Pancreas (tissue), 10 donors: ENCODE results near the gene DHRS1. TPM values are rescaled to one million over a fixed set of nuclear protein-coding genes. Genes with fewer than 3 reads are reported as not detected.

ENCODE experiments used
- ATAC-seq, 4 donors: fragments of 200-7000 bp; cut with Tn5 transposase; one replicate each; pipeline versions ENCODE4 v1.8.0 to v1.9.1; 2020; ENCODE audit warnings: mild to moderate bottlenecking in 4 of 4, moderate library complexity in 4 of 4
- DNase-seq, 6 donors: peaks; one replicate each; pipeline ENCODE4 v3.0.0-alpha.2; 2020
- FAIRE-seq: peaks from 2 replicates; lab custom pipeline; 2012; peaks lifted over from hg19 to GRCh38; lab: Jason Lieb, UNC
- H3K27ac ChIP-seq, 4 donors: fragments of 200-600 bp; sonication (generic); 1 replicate in 3 of 4; 2 replicates in 1 of 4; pipeline versions ENCODE4 v1.5.0 to v1.8.0; 2020
- H3K27me3 ChIP-seq, 4 donors: fragments of 200-600 bp; one replicate each; pipeline ENCODE4 v1.8.0; 2021
- H3K36me3 ChIP-seq, 3 donors: fragments of 200-600 bp; sonication (generic) in 1 of 3; one replicate each; pipeline versions ENCODE4 v1.5.0 to v1.8.0; 2020 to 2021
- H3K4me1 ChIP-seq, 3 donors: fragments of 200-600 bp; one replicate each; pipeline ENCODE4 v1.8.0; 2021
- H3K4me3 ChIP-seq, 4 donors: fragments of 200-600 bp; sonication (generic) in 2 of 4; one replicate each; pipeline versions ENCODE4 v1.5.0 to v1.8.0; 2020 to 2021
- H3K9me3 ChIP-seq, 4 donors: fragments of 200-600 bp; one replicate each; pipeline ENCODE4 v1.8.0; 2021
- CTCF ChIP-seq, 4 donors: fragments of 200-600 bp; sonication (generic) in 3 of 4; IDR thresholded peaks; one replicate each; pipeline versions ENCODE4 v1.5.0 to v1.8.0; 2021; ENCODE audit warnings: antibody characterized with exemption in 4 of 4
- WGBS, 2 donors: extraction: QIAGEN DNeasy Blood & Tissue Kit; methylation state at CpG; one replicate each; pipeline ENCODE4 v1.1.7; 2013; 5-methylcytosine and 5-hydroxymethylcytosine counted together
- intact Hi-C, 3 donors: fragments of 100-400 bp; cut with DNase I; formaldehyde crosslinking; loops; one replicate each; pipeline versions ENCODE4 v1.11.1 to v1.14.2; 2022
- polyA plus RNA-seq, 2 donors: library from polyadenylated mRNA; stranded (reverse); fragments of 200-250 nt; gene quantifications; one replicate each; pipeline ENCODE4 v1.2.3, GENCODE V29; 2013
- total RNA-seq, 6 donors: library from RNA; stranded (reverse); fragmentation: NEBNext Ultra II Directional in 4 of 6; extraction: Animal tissue kit (Norgen Biotek cat#: 25700) in 4 of 6; gene quantifications; one replicate each; pipeline versions ENCODE4 v1.2.1 to v1.2.4, GENCODE V29; 2021 to 2023
- donor health status: healthy with polysubstance abuse.
- donor health status: DM: no; HTN: no; CAD: no; lungs with moderate emphysema.
- donor health status: DM: no; HTN: no; CAD: no.
- donor health status: control.
- donor health status: control.
- donor health status: Bipolar disorder and iron deficiency.
- donor health status: DM: yes; HTN: yes; CAD: no.
- donor health status: DM: no; HTN: no; CAD: no.
- donor health status: DM: no; HTN: no; CAD: no.
- donor health status: DM: yes; HTN: yes; CAD: no.

DHRS1 gene
- total and polyA plus RNA-seq, 8 donors, result 6.1 to 21.1 (median 13.6) TPM

DNA sequence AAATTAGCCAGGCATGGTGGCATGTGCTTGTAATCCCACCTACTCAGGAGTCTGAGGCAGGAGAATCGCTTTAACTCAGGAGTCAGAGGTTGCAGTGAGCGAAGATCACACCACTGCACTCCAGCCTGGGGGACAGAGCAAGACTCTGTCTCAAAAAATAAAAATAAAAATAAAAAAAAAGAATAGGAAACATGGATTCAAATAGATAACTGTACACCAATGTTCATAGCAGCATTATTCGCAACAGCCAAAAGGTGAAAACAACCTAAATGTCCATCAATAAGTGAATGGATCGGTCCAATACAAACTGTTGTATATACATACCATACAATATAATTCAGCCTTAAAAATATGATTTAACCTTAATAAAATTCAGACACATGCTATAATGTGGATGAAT is 43.3 kb upstream of the DHRS1 start:
- ATAC-seq, result no peak
- Histone ChIP-seq H3K27ac (no peak overlapping the region), H3K36me3 (no peaks in the 10 kb centered on the region), H3K4me3 (no peak overlapping the region), H3K4me1 (peaks cover 0 to 4% (median 0%) of the 10 kb centered on the region in 3 donors), H3K9me3 (no peaks in the 10 kb centered on the region), H3K27me3 (no peaks in the 10 kb centered on the region)
- no peak for TF ChIP-seq CTCF (IDR thresholded peaks at IDR 0.05)
- DNase-seq, result no peak
- intact Hi-C loops, result no loop called here
- WGBS, 2 donors, result 94 to 97% methylated on average over 4 of the region's 4 CpGs
- no peak for FAIRE-seq

DNA sequence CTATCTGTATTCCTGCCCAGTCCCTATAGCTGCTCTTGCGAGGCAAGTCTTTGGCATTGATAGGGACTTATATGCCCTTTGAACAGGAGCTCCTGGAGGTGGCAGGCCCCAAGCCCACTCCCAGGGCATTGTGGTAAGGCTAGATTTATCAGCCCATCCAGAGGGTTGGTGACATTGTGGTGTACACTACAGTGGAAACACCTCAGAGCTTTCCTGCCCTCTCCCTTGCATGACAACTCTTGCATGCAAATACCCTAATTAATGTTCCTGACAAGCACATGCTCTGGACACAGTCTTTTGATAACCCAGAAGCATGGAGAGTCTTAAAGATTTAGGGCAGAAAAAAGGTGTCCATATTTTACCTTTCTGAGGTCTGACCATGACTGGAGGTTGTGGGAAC is 41.0 kb upstream of the DHRS1 start:
- ATAC-seq, result no peak
- peaks cover 0 to 5% (median 0%) of the 10 kb centered on the region in 3 donors for H3K36me3 ChIP-seq
- FAIRE-seq, result no peak
- peaks cover 0 to 4% (median 0%) of the 10 kb centered on the region in 3 donors for H3K4me1 ChIP-seq
- DNase-seq, result no peak
- 98 to 100% methylated on average over 1 of the region's 1 CpG for WGBS, 2 donors
- no peaks in the 10 kb centered on the region for H3K27me3 ChIP-seq
- intact Hi-C loops, result no loop called here
- no peak overlapping the region for H3K4me3 ChIP-seq
- no peak for TF ChIP-seq CTCF (IDR thresholded peaks at IDR 0.05)
- no peak overlapping the region for H3K27ac ChIP-seq
- H3K9me3 ChIP-seq, result no peaks in the 10 kb centered on the region

- H3K4me1 ChIP-seq, result peaks cover 0 to 8% (median under 1%) of the 10 kb centered on the region in 3 donors
- FAIRE-seq (no peak), DNase-seq (peak; percentile 64 to 83 (median 72)), ATAC-seq (peak; percentile 89 to 95 (median 90))
- H3K27ac ChIP-seq, result peak within 1 kb of the TSS in 2 of 4 donors; percentile 33 to 35
- H3K36me3 ChIP-seq, result peaks cover 0 to 5% (median 0%) of the 10 kb centered on the region in 3 donors
- H3K4me3 ChIP-seq, result peak within 1 kb of the TSS; percentile 24 to 61 (median 48)
- TF ChIP-seq CTCF (IDR thresholded peaks at IDR 0.05), result no peak
- no peaks in the 10 kb centered on the region for H3K9me3 ChIP-seq
- H3K27me3 ChIP-seq, result no peaks in the 10 kb centered on the region
- intact Hi-C loops, result loop anchor here in 1 of 3 donors (10.0 kb wide), 1 partner anchor 95 kb away; no protein-coding TSS in a partner anchor
- 7 to 10% methylated on average over 46 to 51 of the region's 51 CpGs for WGBS, 2 donors
These were observed 39.9 kb upstream of the DHRS1 start, which contains the start of gene RIPK3 for GRCh38 chr14:24339284-24340151. RIPK3 (minus strand) TSS chr14:24339991; CDS start chr14:24339826, 165 bp downstream.

GRCh38 chr14:24338843-24339242 is 39.3 kb upstream of the DHRS1 start:
- ATAC-seq (no peak), DNase-seq (no peak), FAIRE-seq (no peak)
- Histone ChIP-seq H3K4me1 (peaks cover 0 to 15% (median 7%) of the 10 kb centered on the region in 3 donors), H3K9me3 (no peaks in the 10 kb centered on the region), H3K4me3 (peak overlapping the region in 3 of 4 donors; percentile 46 to 61 (median 50)), H3K27ac (no peak overlapping the region), H3K27me3 (no peaks in the 10 kb centered on the region), H3K36me3 (peaks cover 0 to 5% (median 0%) of the 10 kb centered on the region in 3 donors)
- intact Hi-C loops, result loop anchor here in 1 of 3 donors (10.0 kb wide), 1 partner anchor 96 kb away; no protein-coding TSS in a partner anchor
- no peak for TF ChIP-seq CTCF (IDR thresholded peaks at IDR 0.05)
- 74 to 76% methylated on average over 14 of the region's 14 CpGs for WGBS, 2 donors
